Measurements from ENCODE around the gene CALY.

The CALY gene

DNA sequence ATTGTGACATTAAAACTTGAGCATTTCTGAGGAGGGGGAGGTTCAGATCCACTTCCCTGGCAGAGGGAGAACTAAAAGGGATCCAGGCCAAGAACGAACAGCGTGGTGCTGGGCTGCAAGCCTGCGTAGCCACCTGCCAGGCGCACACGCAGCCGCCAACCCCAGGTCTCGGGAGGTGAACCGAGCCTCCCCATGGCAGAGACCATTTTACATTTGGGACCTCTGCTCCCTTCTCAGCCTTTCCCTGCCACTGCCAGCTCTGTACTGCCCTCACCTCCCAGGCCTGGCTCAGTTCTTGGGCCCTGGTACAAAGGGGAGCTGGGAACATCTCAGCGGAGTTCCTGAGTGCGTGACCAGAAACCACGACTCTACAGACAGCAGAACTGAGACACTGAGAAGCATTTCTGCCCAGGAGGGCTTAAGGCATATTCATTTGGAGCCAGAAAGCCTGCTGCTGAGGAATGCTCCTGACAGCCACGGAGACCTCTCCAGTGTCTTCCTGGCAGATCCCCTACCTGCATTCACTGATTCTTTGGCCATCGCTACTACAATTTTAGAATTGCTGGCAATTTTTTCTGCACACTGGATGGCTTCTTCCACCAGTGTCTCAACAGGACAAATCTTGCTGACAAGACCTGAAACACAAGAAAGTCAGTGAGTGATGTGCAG is 28.9 kb upstream of the CALY start:
- H3K4me3 ChIP-seq (ENCODE audit: extremely low read depth, insufficient read depth, low read length, poor library complexity, severe bottlenecking): no peak overlapping the region
- H3K4me1 ChIP-seq (ENCODE audit: control insufficient read depth, insufficient read depth, low read length, poor library complexity, severe bottlenecking): no peaks in the 10 kb centered on the region
- no peaks in the 10 kb centered on the region for H3K9me3 ChIP-seq (ENCODE audit: control insufficient read depth, low read length)
- WGBS, 2 experiments (ENCODE audit: insufficient coverage in 2 of 2): 87 to 99% methylated on average over 8 to 13 of the region's 13 CpGs
- no peak overlapping the region for H3K27ac ChIP-seq (ENCODE audit: low read depth, low read length, severe bottlenecking)
- H3K36me3 ChIP-seq (ENCODE audit: control insufficient read depth, insufficient read depth, low read length): peaks cover 86% of the 10 kb centered on the region

DNA sequence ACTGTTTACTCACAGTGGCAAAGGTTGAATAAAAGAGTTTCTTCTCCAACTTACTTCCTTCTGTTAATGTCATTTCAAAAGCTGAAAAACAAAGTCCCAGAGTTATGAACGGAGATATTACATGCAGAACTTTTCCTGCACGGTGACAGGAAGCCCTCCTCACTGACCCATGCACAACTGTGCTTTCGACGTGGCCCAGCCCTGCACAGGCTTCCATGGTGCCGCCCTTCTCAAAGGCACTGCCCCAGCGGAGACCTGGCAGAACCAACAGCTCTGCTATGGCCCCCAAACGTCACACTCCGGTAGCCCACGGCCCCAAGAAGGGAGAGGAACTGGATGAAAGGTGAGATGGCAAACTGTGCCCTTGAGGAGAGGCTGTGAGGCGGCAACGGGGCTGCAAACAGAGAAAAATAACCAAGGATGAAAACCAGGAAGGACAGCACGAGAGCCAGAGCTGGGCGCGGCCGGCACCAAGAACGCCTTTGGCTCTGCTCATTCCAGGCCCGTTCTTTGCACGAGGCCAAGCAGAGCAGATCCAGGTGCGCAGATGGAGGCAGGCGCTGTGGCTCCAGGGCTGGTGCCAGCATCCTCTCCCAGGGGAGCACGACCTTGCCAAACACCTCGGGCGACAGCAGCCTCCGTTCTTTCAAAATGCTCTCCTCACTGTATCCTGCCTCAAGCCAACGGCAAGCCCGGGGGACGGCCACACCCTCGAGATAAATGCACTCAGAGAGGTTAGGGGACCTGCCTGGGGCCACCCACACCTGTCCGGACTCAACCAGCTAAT is 28.1 kb upstream of the CALY start:
- peaks cover 78% of the 10 kb centered on the region for H3K36me3 ChIP-seq (ENCODE audit: control insufficient read depth, insufficient read depth, low read length)
- no peak overlapping the region for H3K27ac ChIP-seq (ENCODE audit: low read depth, low read length, severe bottlenecking)
- H3K4me1 ChIP-seq (ENCODE audit: control insufficient read depth, insufficient read depth, low read length, poor library complexity, severe bottlenecking): no peaks in the 10 kb centered on the region
- no peaks in the 10 kb centered on the region for H3K9me3 ChIP-seq (ENCODE audit: control insufficient read depth, low read length)
- H3K4me3 ChIP-seq (ENCODE audit: extremely low read depth, insufficient read depth, low read length, poor library complexity, severe bottlenecking): no peak overlapping the region
- WGBS, 2 experiments (ENCODE audit: insufficient coverage in 2 of 2): 92 to 98% methylated on average over 24 to 25 of the region's 29 CpGs

- Histone ChIP-seq H3K4me1 (ENCODE audit: control insufficient read depth, insufficient read depth, low read length, poor library complexity, severe bottlenecking) (no peaks in the 10 kb centered on the region), H3K9me3 (ENCODE audit: control insufficient read depth, low read length) (no peaks in the 10 kb centered on the region), H3K36me3 (ENCODE audit: control insufficient read depth, insufficient read depth, low read length) (peaks cover 59% of the 10 kb centered on the region), H3K27ac (ENCODE audit: low read depth, low read length, severe bottlenecking) (no peak overlapping the region), H3K4me3 (ENCODE audit: extremely low read depth, insufficient read depth, low read length, poor library complexity, severe bottlenecking) (no peak overlapping the region)
- WGBS, 2 experiments (ENCODE audit: insufficient coverage in 2 of 2): 93 to 98% methylated on average over 13 of the region's 13 CpGs
Observed at GRCh38 chr10:133362846-133363245, 26.1 kb upstream of the CALY start.

- peaks cover 57% of the 10 kb centered on the region for H3K36me3 ChIP-seq (ENCODE audit: control insufficient read depth, insufficient read depth, low read length)
Observed at GRCh38 chr10:133361773-133362441, 25.2 kb upstream of the CALY start.

DNA sequence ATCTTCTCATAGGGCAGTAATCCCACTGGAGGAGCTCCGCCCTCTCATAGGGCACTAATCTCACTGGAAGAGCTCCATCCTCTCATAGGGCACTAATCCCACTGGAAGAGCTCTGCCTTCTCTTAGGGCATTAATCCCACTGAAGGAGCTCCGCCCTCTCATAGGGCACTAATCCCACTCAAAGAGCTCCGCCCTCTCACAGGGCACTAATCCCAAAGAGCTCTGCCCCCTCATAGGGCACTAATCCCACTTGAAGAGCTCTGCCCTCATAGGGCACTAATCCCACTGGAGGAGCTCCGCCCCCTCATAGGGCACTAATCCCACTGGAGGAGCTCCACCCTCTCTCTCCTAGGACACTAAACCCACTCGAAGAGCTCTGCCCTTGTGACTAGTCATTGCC is 24.5 kb upstream of the CALY start:
- H3K9me3 ChIP-seq (ENCODE audit: control insufficient read depth, low read length): no peaks in the 10 kb centered on the region
- no peak overlapping the region for H3K4me3 ChIP-seq (ENCODE audit: extremely low read depth, insufficient read depth, low read length, poor library complexity, severe bottlenecking)
- H3K27ac ChIP-seq (ENCODE audit: low read depth, low read length, severe bottlenecking): no peak overlapping the region
- H3K4me1 ChIP-seq (ENCODE audit: control insufficient read depth, insufficient read depth, low read length, poor library complexity, severe bottlenecking): peaks cover 2% of the 10 kb centered on the region
- H3K36me3 ChIP-seq (ENCODE audit: control insufficient read depth, insufficient read depth, low read length): peaks cover 53% of the 10 kb centered on the region
- 85 to 100% methylated on average over 2 of the region's 5 CpGs for WGBS, 2 experiments (ENCODE audit: insufficient coverage in 2 of 2)

More at GRCh38 chr10:133361773-133362441, 25.2 kb upstream of the CALY start:
- no peaks in the 10 kb centered on the region for H3K4me1 ChIP-seq (ENCODE audit: control insufficient read depth, insufficient read depth, low read length, poor library complexity, severe bottlenecking)
- 89% methylated on average over 12 to 18 of the region's 18 CpGs for WGBS, 2 experiments (ENCODE audit: insufficient coverage in 2 of 2)
- H3K4me3 ChIP-seq (ENCODE audit: extremely low read depth, insufficient read depth, low read length, poor library complexity, severe bottlenecking): no peak overlapping the region
- no peaks in the 10 kb centered on the region for H3K9me3 ChIP-seq (ENCODE audit: control insufficient read depth, low read length)
- H3K27ac ChIP-seq (ENCODE audit: low read depth, low read length, severe bottlenecking): no peak overlapping the region

DNA sequence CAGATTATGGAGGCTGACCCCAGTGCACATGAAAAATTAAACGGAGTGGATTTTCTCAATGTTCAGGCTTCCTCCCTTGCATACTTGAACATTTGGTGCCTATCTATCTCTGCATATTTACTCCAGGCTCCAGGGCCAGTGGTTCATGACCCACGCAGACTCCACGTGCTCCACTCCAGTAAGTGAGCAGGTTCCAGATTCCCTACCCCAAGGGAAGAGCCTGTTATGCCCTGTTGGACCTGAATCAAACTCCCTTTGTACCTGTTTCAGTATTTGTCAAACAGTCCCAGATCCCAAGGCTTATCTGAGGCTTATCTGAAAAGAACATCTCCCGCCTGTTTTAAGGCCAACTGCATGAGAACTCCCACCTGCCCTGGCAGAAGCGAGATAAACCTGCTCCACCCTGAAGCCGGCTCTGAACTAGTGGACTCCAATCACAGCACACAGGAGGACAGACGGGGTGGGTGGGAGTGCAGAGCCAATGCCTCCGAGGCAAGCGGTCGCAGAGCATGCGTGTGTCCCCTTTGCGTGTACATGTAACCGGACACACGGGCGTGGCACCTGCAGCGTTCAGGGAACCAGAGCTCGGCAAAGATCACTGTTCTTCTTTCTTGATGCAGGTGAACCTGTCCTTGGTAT is 23.4 kb upstream of the CALY start:
- no peak overlapping the region for H3K4me3 ChIP-seq (ENCODE audit: extremely low read depth, insufficient read depth, low read length, poor library complexity, severe bottlenecking)
- H3K4me1 ChIP-seq (ENCODE audit: control insufficient read depth, insufficient read depth, low read length, poor library complexity, severe bottlenecking): peaks cover 5% of the 10 kb centered on the region
- no peak overlapping the region for H3K27ac ChIP-seq (ENCODE audit: low read depth, low read length, severe bottlenecking)
- peaks cover 50% of the 10 kb centered on the region for H3K36me3 ChIP-seq (ENCODE audit: control insufficient read depth, insufficient read depth, low read length)
- 93 to 94% methylated on average over 17 of the region's 17 CpGs for WGBS, 2 experiments (ENCODE audit: insufficient coverage in 2 of 2)
- no peaks in the 10 kb centered on the region for H3K9me3 ChIP-seq (ENCODE audit: control insufficient read depth, low read length)

DNA sequence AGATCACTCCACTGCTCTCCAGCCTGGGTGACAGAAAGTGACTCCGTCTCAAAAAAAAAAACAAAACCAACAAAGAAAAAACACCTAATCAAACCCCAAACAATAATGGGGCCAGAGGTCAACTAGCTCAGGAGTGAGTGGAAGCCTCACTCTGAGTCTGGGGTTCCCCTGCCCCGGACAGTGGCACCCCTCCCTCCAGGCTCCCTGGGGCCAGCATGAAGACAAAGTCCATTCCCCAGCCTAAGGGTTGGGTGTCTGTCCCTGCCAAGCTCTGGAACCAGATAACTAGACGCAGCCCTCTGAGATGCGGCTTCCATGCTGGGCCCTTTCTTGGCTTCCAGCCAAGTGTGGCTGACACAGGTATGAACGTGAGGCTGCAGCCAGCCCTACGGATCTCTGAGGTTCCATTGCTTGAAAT is 22.9 kb upstream of the CALY start:
- Histone ChIP-seq H3K36me3 (ENCODE audit: control insufficient read depth, insufficient read depth, low read length) (peaks cover 49% of the 10 kb centered on the region), H3K27ac (ENCODE audit: low read depth, low read length, severe bottlenecking) (no peak overlapping the region), H3K4me1 (ENCODE audit: control insufficient read depth, insufficient read depth, low read length, poor library complexity, severe bottlenecking) (peaks cover 5% of the 10 kb centered on the region), H3K9me3 (ENCODE audit: control insufficient read depth, low read length) (no peaks in the 10 kb centered on the region), H3K4me3 (ENCODE audit: extremely low read depth, insufficient read depth, low read length, poor library complexity, severe bottlenecking) (no peak overlapping the region)
- WGBS, 2 experiments (ENCODE audit: insufficient coverage in 2 of 2): 62 to 85% methylated on average over 5 to 6 of the region's 6 CpGs

DNA sequence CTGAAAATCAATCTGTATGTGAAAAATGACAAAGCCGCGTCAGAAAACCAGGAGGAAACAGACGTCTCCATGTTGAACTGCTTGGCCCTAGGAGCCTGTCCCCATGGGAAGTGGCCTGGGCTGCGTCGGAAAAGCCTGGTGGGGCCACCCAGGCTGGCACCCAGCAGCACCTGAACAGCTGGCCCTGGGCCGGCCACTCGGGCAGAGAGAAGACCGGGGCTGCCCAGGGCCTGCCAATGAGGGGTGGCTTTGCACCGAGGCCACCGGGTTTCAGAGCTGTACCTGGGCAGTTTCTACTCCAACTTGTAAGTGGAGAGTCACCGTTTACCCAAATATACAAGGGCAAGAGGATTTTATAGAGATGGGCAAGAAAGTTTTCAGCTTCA is 22.2 kb upstream of the CALY start:
- peaks cover 45% of the 10 kb centered on the region for H3K36me3 ChIP-seq (ENCODE audit: control insufficient read depth, insufficient read depth, low read length)
- H3K4me1 ChIP-seq (ENCODE audit: control insufficient read depth, insufficient read depth, low read length, poor library complexity, severe bottlenecking): peaks cover 5% of the 10 kb centered on the region
- no peak overlapping the region for H3K4me3 ChIP-seq (ENCODE audit: extremely low read depth, insufficient read depth, low read length, poor library complexity, severe bottlenecking)
- H3K9me3 ChIP-seq (ENCODE audit: control insufficient read depth, low read length): no peaks in the 10 kb centered on the region
- WGBS, 2 experiments (ENCODE audit: insufficient coverage in 2 of 2): 89 to 93% methylated on average over 11 of the region's 11 CpGs
- H3K27ac ChIP-seq (ENCODE audit: low read depth, low read length, severe bottlenecking): no peak overlapping the region

GRCh38 chr10:133358162-133358924 is 21.6 kb upstream of the CALY start:
- H3K4me1 ChIP-seq (ENCODE audit: control insufficient read depth, insufficient read depth, low read length, poor library complexity, severe bottlenecking): peaks cover 5% of the 10 kb centered on the region
- WGBS, 2 experiments (ENCODE audit: insufficient coverage in 2 of 2): 84 to 90% methylated on average over 38 to 39 of the region's 41 CpGs
- no peak overlapping the region for H3K27ac ChIP-seq (ENCODE audit: low read depth, low read length, severe bottlenecking)
- no peak overlapping the region for H3K4me3 ChIP-seq (ENCODE audit: extremely low read depth, insufficient read depth, low read length, poor library complexity, severe bottlenecking)
- peaks cover 40% of the 10 kb centered on the region for H3K36me3 ChIP-seq (ENCODE audit: control insufficient read depth, insufficient read depth, low read length)
- H3K9me3 ChIP-seq (ENCODE audit: control insufficient read depth, low read length): no peaks in the 10 kb centered on the region

Data from mesodermal cell (in vitro differentiated cells).